Activated CD8-positive, alpha-beta T cell treated with anti-CD3 and anti-CD28 coated beads, Interleukin-2, amount 10 ng/mL, durations not matched to agents 7 days and 5 days (primary cell): Measurements from ENCODE around the gene CCDC137. TPM values are rescaled to one million over a fixed set of nuclear protein-coding genes. Genes with fewer than 3 reads are reported as not detected.

Experiments used
- ATAC-seq: fragments of 150-1000 bp; cut with Tn5 transposase; one replicate; pipeline ENCODE4 v1.10.0; 2021; ENCODE audit warnings: moderate library complexity
- CTCF ChIA-PET: fragments of 350-600 bp; sonication (Branson Sonifier 250); formaldehyde crosslinking; loops from one replicate; lab custom pipeline; 2021; ENCODE audit warnings: antibody characterized with exemption; lab: Charles Lee
- POLR2A ChIA-PET: fragments of 350-600 bp; sonication (Branson Sonifier 250); formaldehyde crosslinking; loops from one replicate; lab custom pipeline; 2021; ENCODE audit warnings: antibody characterized with exemption; lab: Charles Lee
- DNase-seq: peaks from one replicate; pipeline ENCODE4 v3.0.0-alpha.2; 2020
- H3K27ac Mint-ChIP-seq: one replicate; pipeline ENCODE4 v1.8.0; 2021; ENCODE audit warnings: mild to moderate bottlenecking, mixed read lengths
- H3K27me3 Mint-ChIP-seq: one replicate; pipeline ENCODE4 v1.8.0; 2021; ENCODE audit warnings: low read depth, mixed read lengths
- H3K36me3 Mint-ChIP-seq: one replicate; pipeline ENCODE4 v1.8.0; 2021; ENCODE audit warnings: low read depth, mixed read lengths
- H3K4me1 Mint-ChIP-seq: one replicate; pipeline ENCODE4 v1.8.0; 2021; ENCODE audit warnings: low read depth, mixed read lengths
- H3K4me3 Mint-ChIP-seq: one replicate; pipeline ENCODE4 v1.8.0; 2021; ENCODE audit warnings: mild to moderate bottlenecking, mixed read lengths
- H3K9me3 Mint-ChIP-seq: one replicate; pipeline ENCODE4 v1.8.0; 2022; ENCODE audit warnings: mixed read lengths; ENCODE audit not compliant: insufficient read depth
- total RNA-seq, 2 experiments: library from RNA; stranded (reverse); gene quantifications; one replicate each; pipeline ENCODE4 v1.2.3, GENCODE V29; 2021

Gene CCDC137
- total RNA-seq, 2 experiments from 2014 or later, result 42.3 to 43.7 TPM

DNA sequence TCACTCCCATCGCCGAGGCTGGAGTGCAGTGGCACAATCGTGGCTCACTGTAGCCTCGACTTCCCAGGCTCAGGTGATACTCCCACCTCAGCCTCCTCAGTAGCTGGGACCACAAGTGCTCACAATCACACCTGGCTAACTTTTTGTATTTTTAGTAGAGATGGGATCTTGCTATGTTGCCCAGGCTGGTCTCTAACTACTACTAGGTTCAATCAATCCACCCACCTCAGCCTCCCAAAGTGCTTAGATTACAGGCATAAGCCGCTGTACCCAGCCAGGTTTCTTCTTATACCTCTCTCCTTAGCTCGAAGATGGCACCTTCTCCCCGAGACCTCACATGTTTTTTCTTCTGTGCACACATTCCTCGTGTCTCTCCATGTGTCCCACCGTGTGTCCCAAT is 26.5 kb upstream of the CCDC137 start:
- ChIA-PET POLR2A (interaction anchor here (1.5 kb wide), 1 partner anchor 27 kb away, joined by 5 read pairs; the partner anchor contains the start of gene CCDC137), CTCF (no interaction called here)
- no peak for DNase-seq
- H3K27me3 Mint-ChIP-seq, result no peaks in the 10 kb centered on the region
- no peak overlapping the region for H3K4me3 Mint-ChIP-seq
- H3K36me3 Mint-ChIP-seq, result peaks cover 4% of the 10 kb centered on the region
- no peak overlapping the region for H3K27ac Mint-ChIP-seq
- no peak for ATAC-seq
- peaks cover 17% of the 10 kb centered on the region for H3K4me1 Mint-ChIP-seq
- H3K9me3 Mint-ChIP-seq, result no peaks in the 10 kb centered on the region

DNA sequence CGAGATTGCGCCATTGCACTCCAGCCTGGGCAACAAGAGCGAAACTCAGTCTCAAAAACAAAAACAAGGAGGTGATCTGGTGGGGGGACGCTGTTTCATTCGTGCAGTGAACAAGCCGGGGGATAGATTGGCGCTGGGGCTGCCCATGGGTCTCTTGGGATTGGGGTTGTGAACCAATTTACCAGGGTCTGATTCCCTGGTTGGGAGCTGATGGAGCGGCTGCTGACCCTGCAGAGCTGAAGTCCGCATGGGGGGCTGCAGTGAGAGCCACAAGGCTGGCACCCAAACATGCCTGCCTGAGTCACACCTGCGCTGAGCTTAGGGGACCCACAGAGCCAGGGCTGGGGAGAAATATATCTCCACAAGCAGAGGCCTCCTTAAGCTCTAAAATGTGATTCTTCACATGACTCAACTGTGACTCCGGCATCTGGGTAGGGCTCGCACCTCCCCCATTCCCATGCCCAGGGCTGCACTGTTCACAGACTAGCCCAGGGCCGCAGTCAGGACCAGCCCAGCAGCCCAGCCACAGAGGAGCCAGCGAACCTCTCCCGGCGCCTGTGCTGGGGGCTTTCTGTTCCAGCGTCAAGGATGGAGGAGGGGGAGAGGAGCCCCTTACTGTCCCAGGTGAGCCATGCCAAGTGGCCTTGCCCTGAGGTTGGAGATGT is 24.6 kb upstream of the CCDC137 start:
- Mint-ChIP-seq H3K27ac (no peak overlapping the region), H3K4me1 (peaks cover 6% of the 10 kb centered on the region), H3K9me3 (no peaks in the 10 kb centered on the region), H3K27me3 (peaks cover 4% of the 10 kb centered on the region), H3K36me3 (no peaks in the 10 kb centered on the region), H3K4me3 (no peak overlapping the region)
- ChIA-PET CTCF (no interaction called here), POLR2A (no interaction called here)
- no peak for ATAC-seq
- DNase-seq, result no peak

DNA sequence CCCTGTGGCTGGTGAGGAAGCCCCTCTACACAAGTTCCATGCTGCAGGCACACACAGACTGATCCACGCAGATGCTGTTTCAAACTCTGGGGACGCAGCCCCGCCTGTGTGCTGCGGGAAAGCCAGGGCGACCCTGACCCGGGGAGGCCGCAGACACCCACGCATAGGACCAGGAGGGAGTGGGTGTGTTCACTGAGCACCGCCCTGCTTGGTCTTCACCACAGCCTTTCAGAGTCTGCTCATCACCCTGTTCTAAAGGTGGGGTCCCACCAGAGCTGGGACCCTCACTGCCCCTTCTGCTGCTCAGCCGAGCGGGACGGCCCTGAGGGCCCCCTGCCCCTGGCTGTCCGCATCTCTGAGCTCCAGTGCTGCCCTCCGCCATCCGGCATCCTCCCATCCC is 22.0 kb upstream of the CCDC137 start:
- no peaks in the 10 kb centered on the region for H3K9me3 Mint-ChIP-seq
- CTCF ChIA-PET, result no interaction called here
- DNase-seq (no peak), ATAC-seq (no peak)
- H3K4me1 Mint-ChIP-seq, result no peaks in the 10 kb centered on the region
- peaks cover 19% of the 10 kb centered on the region for H3K27me3 Mint-ChIP-seq
- H3K4me3 Mint-ChIP-seq, result no peak overlapping the region
- peaks cover 5% of the 10 kb centered on the region for H3K36me3 Mint-ChIP-seq
- POLR2A ChIA-PET, result no interaction called here
- H3K27ac Mint-ChIP-seq, result no peak overlapping the region

DNA sequence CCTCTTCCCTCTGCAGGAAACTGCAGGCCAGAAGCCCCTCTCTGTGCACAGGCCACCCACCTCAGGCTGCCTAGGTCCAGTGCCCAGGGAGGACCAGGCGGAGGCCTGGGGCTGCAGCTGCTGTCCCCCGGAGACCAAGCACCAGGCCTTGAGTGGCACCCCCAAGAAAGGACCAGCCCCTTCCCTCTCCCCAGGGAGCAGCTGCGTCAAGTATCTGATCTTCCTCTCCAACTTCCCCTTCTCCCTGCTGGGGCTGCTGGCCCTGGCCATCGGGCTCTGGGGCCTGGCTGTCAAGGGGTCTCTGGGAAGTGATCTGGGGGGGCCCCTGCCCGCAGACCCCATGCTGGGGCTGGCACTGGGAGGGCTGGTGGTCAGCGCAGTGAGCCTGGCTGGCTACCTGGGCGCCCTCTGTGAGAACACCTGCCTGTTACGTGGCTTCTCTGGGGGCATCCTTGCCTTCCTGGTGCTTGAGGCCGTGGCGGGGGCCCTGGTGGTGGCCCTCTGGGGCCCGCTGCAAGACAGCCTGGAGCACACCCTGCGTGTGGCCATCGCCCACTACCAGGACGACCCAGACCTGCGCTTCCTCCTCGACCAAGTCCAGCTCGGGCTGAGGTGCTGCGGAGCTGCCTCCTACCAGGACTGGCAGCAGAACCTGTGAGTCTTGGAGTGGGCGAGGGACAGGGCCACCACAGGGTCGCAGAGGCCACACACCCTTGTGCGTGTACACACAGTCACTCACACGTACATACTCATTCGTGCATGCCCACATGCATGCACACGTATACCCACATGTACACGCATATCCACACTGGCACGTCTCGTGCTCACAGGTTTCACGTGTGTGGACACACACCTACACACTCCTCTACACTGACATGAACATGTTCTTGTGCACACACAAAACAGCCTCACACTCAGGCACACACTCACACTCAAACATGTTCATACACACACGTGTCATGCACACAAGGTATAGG is 21.3 kb upstream of the CCDC137 start:
- no peak for DNase-seq
- H3K27me3 Mint-ChIP-seq, result peaks cover 22% of the 10 kb centered on the region
- H3K9me3 Mint-ChIP-seq, result no peaks in the 10 kb centered on the region
- CTCF ChIA-PET, result no interaction called here
- ATAC-seq, result no peak
- H3K27ac Mint-ChIP-seq, result no peak overlapping the region
- no peaks in the 10 kb centered on the region for H3K4me1 Mint-ChIP-seq
- H3K36me3 Mint-ChIP-seq, result peaks cover 5% of the 10 kb centered on the region
- H3K4me3 Mint-ChIP-seq, result no peak overlapping the region
- POLR2A ChIA-PET, result no interaction called here

DNA sequence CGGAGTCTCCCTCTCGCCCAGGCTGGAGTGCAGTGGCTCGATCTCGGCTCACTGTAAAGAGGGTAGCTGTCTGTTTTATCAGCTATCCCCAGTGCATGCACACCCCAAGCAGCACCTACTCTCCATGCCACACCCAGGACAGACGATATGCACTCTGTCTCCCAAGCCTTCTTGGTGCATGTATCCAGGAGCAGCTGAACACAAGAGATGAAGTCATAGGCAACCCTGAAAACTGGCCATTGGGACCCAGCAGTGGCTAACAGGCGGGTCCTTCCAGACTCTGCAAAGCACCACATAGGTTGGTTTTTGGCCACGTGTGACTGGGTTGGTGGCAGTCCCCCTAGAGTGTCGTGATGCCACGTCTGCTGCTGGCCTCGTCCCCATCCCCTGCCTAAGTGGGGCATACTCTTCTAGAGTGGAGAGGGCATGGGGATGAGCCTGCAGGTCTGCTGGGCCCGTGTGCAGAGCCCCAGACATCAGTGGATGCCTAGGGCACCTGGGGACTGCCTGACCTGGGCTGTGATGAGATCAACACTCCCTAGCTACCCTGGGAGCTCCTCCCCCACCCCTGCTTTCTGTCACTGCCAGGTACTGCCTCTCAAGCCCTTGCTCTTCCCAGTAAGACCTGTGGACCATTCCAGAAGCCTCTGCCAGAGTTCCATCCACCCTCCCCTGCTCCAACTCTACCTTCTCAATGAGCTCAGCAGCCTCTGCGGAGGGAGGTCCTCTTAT is 19.5 kb upstream of the CCDC137 start:
- CTCF ChIA-PET, result no interaction called here
- no peak for DNase-seq
- POLR2A ChIA-PET, result interaction anchor here (1.4 kb wide), 1 partner anchor 408 kb away, joined by 3 read pairs; the partner anchor contains the start of genes NDUFAF8 and TEPSIN
- Mint-ChIP-seq H3K4me3 (no peak overlapping the region), H3K36me3 (peaks cover 9% of the 10 kb centered on the region), H3K27ac (no peak overlapping the region), H3K4me1 (peaks cover 5% of the 10 kb centered on the region), H3K27me3 (peaks cover 22% of the 10 kb centered on the region), H3K9me3 (no peaks in the 10 kb centered on the region)
- ATAC-seq, result no peak

DNA sequence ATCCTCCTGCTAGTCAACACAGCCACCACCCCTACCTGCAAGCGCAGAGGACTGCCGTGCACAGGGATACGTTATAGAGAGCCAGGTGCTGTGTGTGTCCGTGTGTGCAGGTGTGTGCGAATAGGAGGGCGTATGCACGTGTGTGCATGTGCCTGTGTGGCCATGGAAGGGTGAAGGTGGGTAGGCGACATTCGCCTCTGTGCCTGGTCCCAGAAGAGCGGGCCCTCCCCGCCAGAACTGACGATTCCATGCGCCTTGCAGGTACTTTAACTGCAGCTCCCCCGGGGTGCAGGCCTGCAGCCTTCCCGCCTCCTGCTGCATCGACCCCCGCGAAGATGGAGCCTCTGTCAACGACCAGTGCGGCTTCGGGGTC is 18.9 kb upstream of the CCDC137 start:
- H3K4me3 Mint-ChIP-seq, result no peak overlapping the region
- H3K36me3 Mint-ChIP-seq, result peaks cover 9% of the 10 kb centered on the region
- ChIA-PET CTCF (no interaction called here), POLR2A (no interaction called here)
- no peak overlapping the region for H3K27ac Mint-ChIP-seq
- ATAC-seq, result no peak
- peaks cover 22% of the 10 kb centered on the region for H3K27me3 Mint-ChIP-seq
- DNase-seq, result no peak
- H3K9me3 Mint-ChIP-seq, result no peaks in the 10 kb centered on the region
- peaks cover 6% of the 10 kb centered on the region for H3K4me1 Mint-ChIP-seq

DNA sequence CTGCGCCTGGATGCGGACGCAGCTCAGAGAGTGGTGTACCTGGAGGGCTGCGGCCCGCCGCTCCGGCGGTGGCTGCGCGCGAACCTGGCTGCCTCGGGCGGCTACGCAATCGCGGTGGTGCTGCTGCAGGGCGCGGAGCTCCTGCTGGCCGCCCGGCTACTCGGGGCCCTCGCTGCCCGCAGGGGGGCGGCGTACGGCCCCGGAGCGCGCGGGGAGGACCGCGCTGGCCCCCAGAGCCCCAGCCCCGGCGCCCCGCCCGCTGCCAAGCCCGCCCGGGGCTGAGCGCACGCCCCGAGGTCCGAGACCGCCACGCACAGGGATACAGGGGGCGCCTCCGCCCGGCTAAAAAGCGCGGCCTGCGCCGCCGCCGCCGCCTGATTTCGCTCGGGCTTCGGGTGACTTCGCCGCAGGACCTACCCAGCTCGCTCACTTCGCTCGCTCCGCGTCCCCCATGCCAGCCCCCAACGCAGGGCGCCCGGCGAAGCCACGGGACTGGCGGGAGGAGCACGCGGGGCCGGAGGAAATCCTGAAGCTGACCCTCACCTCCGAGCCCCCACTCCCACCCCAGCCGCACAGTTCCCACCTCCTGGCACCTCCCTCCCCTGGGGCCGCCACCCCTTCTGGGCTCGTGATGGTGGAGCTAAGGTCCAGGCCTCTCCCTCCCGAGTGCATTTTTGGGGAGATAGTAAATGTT is 18.4 kb upstream of the CCDC137 start:
- Mint-ChIP-seq H3K9me3 (no peaks in the 10 kb centered on the region), H3K27ac (no peak overlapping the region), H3K27me3 (peaks cover 22% of the 10 kb centered on the region), H3K4me1 (peaks cover 12% of the 10 kb centered on the region), H3K36me3 (peaks cover 9% of the 10 kb centered on the region), H3K4me3 (no peak overlapping the region)
- ChIA-PET POLR2A (interaction anchor here (1.4 kb wide), 1 partner anchor 19 kb away, joined by 3 read pairs; the partner anchor contains the start of gene CCDC137), CTCF (no interaction called here)
- ATAC-seq (no peak), DNase-seq (no peak)

DNA sequence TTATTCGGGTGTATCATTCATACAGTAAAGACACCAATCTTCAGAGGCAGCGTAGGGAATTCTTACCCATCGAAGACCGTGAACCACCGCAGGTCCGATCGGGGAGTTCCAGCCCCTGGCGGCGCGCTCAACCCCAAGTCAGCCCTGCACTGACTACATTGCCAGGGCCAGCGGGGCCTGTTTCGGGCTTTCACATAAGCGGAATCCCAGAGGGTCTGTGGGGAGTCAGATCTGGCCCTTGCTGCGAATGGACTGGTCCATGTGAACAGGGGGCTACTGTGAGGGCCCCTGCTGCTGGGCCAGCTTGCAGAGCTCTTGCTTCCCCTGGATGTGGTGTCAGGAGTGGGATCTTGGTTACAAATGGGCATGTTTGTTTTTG is 17.8 kb upstream of the CCDC137 start:
- DNase-seq, result no peak
- ATAC-seq, result no peak
- Mint-ChIP-seq H3K27me3 (peaks cover 22% of the 10 kb centered on the region), H3K36me3 (peaks cover 9% of the 10 kb centered on the region), H3K9me3 (no peaks in the 10 kb centered on the region), H3K4me3 (no peak overlapping the region), H3K27ac (no peak overlapping the region), H3K4me1 (peaks cover 17% of the 10 kb centered on the region)
- POLR2A ChIA-PET, result interaction anchor here (1.4 kb wide), 1 partner anchor 18 kb away, joined by 3 read pairs; the partner anchor contains the start of gene CCDC137
- CTCF ChIA-PET, result no interaction called here

DNA sequence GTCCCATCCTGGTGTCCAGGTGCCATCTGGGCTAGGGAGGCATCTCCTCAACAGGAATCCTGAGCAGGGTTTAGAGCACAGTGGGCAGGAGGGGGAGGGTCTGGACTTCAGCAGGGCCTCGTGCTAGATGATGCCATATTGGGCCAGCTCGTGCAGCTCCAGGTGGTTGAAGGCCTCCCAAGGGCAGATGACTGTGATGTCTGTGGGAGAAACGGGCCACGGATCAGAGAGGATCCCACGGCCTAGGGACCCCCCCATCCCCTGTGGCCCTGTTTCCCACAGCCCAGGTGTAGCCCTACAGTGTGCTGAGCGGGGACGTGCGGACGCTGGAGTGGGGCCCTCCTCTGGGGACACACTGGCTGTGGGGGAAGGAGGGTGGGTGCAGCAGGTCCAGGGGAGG is 15.6 kb upstream of the CCDC137 start:
- no peak for DNase-seq
- peaks cover 22% of the 10 kb centered on the region for H3K27me3 Mint-ChIP-seq
- POLR2A ChIA-PET, result no interaction called here
- no peaks in the 10 kb centered on the region for H3K9me3 Mint-ChIP-seq
- H3K27ac Mint-ChIP-seq, result no peak overlapping the region
- no peak overlapping the region for H3K4me3 Mint-ChIP-seq
- H3K36me3 Mint-ChIP-seq, result peaks cover 9% of the 10 kb centered on the region
- CTCF ChIA-PET, result no interaction called here
- H3K4me1 Mint-ChIP-seq, result peaks cover 35% of the 10 kb centered on the region
- ATAC-seq, result no peak

DNA sequence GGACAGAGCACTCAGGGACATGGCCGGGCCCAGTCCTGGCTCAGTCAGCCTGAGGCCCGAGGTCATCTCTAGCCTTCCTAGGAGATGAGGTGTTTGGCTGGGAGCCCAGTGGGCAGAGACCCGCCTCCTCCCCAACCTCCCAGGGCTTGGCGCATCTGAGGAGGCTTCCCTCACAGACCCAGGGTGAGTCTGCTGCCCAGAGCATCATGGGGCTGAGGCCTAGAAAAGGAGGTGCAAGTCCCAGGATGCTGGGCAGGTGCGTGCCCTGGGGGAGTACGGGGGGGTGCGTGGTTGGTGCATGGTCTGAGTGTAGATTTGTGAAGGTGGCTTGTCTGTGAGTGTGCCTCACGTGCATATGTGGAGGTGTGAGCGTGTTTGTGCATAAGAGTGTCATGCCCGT is 14.8 kb upstream of the CCDC137 start:
- Mint-ChIP-seq H3K27me3 (peaks cover 21% of the 10 kb centered on the region), H3K27ac (peak overlapping the region; percentile 67), H3K9me3 (no peaks in the 10 kb centered on the region), H3K36me3 (peaks cover 9% of the 10 kb centered on the region), H3K4me3 (peak overlapping the region; percentile 23), H3K4me1 (peaks cover 41% of the 10 kb centered on the region)
- DNase-seq, result no peak
- ChIA-PET CTCF (no interaction called here), POLR2A (no interaction called here)
- ATAC-seq, result no peak
